Measurements from ENCODE around the gene SLC22A31.

The SLC22A31 gene

DNA sequence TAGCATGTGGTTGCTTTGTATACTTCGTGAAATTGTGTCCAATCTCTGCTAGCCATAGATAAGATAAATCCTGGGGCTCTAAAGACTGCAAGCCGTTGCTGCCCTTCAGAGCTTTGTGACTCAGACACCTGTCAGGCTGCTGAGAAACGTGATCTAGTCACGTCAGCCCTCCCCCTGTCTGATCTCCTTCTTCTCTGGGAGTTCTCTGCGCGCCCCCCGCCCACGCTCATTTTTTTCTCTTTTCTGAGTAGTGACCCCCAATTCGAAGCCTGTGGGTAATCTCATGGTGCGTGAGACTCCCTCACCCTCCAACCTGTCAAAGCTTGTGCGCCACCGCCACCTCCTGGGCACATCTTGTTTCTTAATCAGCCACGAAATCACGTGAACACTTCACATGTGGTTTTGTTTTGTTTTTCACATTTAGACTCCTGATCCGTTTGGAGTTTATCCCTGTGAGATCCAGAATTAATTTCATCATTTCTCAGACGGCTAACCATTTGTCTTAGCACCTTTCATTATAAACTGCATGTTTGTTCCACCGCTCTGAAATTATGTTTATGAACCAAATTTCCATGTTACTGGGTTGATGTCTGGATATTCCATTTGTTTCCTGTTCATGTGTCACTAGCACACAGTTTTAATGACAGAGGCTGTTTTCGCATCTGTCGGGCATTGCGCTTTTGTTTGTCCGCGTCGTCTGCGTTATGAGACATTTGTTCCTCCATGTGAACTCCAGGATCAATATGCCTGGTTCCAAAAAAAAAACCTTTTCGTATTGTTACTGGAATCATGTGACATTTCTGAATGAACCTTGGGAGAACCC is 16.2 kb upstream of the SLC22A31 start:
- peak; percentile 93 for DNase-seq

DNA sequence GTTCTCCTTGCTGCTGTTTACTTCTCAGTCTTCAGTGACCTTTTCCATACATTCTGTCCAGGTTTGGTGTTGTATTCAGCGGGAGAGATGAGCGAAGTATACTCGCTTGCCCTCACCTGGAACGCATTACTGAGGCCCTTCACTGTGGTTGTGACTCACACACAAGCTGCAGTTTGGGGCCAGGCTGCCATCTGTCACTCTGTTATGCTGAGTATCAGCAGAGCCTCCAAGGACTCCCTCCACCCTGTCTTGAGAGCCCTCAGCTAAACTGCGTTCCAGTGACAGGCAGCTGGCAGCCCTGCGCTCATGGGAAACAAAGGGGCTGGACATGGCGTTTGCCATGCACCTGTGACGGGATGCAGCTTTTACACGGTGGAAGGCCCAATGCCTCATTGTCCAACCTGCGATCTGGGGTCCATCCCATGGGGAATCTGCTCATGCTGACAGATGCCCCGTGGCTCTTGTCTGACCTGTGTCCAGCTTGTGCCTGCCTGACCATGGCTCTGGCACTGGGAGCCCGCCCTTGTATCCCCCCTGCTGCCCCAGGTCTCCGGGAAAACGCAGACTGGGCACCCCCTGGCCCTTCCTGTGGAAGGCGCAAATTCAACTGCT is 10.7 kb upstream of the SLC22A31 start:
- no peak for DNase-seq

DNA sequence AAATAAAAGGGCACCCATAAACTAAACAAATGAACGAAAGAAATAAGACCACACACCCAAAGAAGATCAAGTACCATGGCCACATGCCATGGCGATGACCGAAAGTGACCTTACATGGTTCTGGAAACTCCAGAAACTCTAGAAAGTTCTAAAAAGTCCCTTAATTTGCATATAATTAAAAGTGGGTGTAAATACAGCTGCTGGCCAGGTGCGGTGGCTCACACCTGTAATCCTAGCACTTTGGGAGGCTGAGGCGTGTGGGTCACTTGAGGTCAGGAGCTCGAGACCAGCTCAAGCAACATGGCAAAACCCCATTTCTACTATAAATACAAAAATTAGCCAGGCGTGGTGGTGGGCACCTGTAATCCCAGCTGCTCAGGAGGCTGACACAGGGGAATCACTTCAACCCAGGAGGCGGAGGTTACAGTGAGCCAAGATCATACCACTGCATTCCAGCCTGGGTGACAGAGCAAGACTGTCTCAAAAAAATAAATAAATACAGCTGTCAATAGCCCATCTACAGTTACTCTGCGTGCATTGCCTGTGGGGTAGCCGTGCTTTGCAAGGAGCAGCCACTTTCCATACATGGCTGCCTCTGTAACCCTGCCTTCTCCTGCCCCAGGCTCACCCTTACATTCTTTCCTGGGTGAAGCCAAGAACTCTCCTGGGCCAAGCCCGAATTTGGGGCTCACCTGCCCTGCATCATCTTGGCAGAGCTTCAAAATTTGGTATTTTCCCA is 10.0 kb upstream of the SLC22A31 start:
- no peak for DNase-seq

DNA sequence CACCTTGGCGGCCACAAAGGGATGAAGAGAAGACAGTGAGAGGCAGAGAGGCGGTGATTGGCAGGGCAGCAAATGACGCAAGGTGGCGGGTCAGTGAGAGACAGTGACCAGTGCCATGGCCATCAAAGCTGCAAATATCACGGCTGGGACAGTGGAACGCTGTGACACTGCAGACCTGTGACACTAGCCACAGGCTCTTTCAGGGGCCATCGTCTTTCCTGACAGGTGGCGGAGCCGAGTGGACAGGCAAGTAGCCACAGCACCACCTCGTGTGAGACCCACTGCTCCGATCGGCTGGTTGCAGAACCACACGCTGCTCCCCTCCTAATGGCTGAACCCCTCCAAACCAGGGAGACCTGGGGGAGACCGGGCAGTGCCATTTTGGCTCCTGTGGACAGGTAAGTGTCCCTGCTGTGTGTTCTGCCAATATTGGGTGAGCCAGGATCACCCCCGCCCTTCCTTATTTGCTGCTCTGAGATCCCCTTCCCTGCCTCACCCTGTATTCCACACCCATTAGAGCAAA is 9.2 kb upstream of the SLC22A31 start:
- no peak for DNase-seq

DNA sequence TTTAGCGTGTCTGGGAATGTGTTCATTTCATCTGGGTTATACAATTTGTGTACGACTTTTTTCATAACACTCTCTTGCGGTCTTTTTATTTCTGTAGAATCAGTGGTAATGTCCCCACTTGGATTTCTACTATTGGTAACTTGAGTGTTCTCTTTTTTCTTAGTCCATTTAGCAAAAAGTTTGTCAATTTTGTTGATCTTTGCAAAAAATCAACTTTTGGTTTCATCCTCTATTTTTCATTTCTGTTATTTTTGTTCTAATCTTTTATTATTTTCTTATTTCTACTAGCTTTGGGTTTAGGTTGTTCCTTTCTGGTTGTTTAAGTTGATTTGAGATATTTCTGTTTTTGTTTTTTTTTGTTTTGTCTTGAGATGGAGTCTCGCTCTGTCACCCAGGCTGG is 7.7 kb upstream of the SLC22A31 start:
- no peak for DNase-seq

DNA sequence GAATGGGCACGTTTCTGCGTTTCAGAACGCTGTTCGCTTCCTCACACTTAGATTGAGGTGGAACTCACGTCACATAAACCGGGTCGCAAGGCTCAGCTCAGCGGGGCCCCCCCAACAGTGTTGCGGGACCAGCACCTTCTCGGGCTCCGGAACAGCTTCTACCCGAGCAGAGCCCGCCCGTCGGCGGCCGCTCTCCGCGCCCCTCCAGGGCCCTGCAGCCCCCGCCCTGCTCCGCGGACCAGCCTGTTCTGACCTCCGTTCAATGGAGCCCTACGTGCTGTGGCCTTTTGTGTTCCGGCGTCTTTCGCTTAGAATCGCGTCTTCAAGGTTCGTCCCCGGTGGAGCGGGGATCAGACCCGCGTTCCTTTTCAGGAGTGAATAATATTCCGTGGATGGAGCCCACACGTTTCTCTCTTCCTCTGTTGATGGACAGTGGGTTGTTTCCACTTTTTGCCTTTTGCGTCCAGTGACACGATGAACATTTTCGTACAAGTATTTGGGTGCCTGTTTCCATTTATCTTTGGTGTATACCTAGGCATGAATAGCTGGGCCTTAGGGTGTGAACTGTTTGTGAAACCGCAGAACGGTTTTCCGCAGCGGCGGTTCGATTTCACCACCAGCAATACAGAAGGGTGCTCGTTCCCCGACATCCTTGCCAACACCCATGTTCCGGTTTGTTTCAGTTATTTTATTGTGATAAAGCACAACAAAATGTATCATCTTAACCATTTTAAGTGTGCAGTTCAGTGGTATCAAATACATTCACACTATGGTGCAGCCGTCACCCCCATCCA is 2.3 kb upstream of the SLC22A31 start:
- DNase-seq = no peak

DNA sequence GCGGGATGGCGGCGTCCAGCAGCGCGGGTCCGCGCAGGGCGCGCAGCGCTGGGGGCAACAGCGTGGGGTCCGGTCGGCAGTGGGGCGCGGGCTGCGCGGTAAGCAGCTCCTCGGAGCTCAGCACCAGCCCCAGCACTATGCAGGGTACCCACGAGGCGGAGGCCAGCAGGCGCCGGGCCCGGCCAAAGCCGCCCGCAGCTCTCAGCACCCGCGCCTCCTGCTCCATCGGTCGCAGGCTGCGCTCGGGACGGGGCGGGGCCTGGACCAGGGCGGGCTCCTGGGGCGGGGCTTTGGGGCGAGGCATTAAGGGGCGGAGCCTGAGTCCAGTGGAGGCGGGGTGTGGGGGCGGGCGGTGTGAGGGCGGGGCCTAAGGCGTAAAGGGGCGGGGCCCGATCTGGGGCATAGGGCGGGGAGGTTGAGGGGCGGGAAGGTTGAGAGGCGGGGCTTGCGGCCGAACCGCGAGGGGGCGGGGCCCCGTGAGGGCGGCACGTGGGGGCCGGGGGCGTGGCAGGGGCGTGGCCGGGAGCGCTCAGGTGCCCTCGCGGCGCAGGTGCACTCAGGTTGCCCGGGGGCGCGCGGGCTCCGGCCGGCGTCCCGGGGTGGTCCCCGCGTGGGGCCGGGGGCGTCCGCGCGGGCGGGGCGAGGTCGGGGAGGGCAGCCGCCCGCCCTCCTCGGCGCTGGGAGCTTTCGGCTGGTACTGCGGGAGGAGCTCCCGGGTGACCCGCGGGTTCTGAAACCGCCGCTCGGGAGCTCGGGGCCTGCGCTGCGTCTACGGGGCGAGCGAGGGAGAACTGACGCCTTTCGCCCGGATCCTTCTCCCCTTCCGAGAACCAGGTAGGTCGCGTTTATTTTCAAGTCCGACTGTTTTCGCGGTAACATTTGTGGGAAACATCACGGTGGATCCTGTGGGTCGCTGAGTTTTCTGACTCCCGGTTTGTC is 1.4 kb upstream of the SLC22A31 start:
- peak; percentile 89 for DNase-seq

DNA sequence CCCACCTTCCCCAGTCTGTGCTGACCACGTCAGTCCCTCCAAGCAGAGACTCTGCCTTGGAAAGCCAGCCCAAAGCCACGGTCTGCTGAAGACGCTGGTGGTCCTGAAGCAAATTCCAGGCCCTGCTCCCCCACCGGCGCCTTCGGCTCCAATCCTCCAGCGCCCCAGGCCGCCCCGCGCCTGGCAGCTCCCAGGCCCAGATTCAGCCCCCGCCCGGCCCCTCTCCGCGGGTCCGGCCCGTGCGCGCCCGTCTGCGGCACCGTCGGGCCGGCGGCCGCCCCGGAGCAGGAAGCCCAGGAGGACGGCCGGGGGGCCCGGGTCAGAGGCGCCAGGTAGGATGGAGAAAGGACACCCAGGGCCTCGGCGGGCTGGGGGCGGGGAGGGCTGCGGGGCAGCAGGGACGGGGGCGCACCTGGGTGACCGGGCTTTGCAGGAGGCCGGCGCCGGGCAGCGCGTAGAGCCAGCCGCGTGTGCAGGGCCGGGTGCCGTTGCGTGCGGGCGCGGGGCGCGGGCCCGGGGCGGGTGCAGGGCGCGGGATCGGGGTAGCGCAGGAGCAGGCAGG is 594 bp upstream of the SLC22A31 start:
- no peak for DNase-seq

DNA sequence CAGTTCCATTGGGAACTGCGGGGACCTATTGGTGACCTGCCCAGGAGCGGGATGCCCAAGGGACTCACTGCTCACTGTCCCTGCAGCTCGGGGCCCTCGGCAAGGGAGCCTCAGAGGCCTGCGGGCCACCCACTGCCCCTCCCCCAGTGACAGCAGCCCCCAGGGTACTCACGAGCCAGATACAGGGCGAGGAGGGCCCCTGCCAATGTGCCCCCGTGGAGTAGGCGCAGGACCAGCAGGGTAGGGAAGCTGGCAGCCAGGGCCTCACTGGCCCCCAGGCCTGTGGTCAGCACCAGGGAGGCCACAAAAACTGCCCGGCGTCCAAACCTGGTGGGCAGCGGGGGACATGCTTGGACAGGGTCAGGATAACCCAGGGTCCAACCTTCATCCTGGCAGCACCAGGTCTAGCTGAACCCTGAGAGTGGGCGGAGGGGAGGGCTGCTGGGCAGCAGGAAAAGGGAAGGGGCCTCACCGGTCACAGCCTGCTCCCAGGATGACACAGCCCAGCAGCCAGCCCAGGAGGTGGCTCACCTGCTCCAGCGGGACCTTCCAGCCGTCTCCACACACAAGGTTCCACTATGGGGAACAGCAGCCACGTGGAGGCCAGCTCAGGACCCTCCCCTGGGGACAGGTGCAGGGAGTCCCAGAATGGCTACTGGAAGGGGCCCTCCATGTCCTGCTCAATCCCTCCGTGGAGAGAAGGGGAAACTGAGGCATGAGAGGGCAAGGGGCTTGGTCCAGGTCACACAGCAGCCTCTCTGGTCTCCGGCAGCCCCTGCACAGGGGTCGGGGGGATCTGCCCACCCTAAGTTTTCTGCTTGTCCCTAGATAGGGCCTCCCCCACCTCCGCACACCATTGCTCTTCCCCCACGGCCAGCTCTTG is 855 bp downstream of the SLC22A31 start:
- DNase-seq = no peak

DNA sequence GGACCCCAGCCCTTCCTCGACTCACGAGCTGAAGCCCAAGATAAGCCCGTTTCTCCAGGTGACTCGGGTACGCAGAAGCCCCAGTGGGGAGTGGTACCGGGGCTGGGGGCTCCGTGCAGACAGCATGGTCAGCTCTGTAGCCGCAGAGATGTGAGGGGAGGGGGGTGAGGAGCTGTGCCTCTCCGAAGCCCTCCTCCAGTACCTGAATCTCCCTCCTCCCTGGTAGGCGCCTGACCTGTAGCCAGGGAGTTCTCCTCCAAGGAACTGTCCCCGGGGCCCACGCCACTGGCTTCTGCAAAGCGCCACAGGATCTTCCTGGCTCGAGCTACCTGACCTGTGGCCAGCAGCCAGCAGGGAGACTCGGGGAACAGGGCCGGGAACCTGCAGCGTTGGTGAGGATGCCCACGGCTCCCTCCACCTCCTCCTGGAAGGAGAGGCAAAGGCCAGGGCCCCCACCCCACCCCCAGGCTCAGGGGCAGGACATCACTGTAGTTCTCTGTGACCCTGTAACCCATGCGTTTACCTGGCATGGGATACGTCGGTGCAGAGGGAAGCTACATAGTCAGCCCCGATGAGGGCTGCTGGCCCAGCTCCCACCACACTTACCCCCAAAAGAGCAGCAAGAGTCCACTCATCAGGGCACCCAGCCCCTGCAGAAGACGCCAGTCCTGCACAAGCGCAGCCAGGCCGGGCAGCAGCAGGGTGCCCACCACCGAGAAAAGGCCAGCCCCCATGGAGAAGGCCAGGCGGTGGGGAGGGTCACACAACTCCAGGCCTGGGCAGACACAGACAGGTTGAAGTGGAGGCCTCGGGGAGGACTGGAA is 1.7 kb downstream of the SLC22A31 start:
- DNase-seq = no peak

DNA sequence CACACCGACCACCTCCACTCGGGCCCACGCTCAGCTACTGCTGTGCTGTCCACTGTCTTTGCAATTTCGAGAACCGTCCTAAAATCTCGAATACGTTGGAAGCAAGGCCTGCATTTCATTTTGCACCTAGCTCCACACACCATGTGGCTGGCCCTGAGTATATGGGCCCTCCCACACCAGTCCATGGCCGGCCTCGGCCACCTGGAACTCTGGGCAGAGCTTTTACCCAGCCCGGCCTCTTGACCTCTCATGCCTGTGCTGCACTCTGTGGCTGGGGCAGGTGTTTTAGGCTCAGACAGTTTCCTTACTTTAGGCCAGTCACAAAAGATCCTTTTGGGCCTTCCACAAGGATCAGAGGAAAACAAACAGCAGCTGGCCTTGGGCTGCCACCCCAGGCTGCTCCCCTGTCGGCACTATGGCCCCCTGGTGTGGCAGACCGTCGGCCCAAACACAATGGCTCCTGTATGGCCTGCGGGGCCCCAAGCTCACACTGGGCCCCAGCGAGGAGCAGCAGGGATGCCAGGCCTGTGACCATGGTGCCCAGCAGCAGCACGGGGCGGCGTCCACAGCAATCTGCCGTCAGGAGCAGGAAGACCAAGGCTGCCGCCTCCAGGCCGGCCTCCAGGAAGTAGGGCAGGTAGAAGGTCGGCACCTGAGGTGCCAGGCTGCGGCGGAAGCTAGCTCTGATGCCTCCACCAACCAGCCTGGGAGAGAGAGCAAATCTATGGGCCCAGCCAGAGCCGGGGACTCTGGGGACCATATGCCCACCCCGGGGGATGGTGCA is 2.5 kb downstream of the SLC22A31 start:
- no peak for DNase-seq

DNA sequence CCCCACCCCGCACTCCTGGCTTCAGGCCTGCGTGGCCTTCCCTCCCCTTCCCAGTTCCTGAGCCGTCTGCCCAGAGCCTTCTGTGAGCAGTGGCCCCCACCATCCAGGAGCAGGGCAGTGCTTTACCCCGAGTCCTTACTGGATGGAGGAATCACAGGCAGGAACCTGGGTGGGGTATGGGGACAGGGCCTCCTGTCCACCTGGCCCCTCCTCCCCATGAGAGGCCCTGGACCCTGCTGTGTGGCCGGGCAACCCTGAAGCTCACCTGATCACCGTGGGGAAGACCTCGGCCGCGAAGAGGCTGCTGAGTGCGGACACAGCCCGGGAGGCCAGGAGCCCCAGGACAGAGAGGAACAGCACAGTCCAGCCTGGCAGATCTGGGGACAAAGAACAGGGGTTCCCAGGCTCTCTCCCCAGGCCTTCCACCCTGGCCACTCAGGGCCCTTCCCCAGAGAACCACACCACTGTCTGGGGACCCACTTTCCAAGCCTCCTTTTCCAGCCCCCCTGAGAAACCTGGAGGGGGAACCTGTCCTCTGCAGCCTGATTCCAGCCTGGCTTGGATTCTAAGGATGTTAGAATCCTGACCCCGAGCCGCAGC is 3.2 kb downstream of the SLC22A31 start:
- no peak for DNase-seq

DNA sequence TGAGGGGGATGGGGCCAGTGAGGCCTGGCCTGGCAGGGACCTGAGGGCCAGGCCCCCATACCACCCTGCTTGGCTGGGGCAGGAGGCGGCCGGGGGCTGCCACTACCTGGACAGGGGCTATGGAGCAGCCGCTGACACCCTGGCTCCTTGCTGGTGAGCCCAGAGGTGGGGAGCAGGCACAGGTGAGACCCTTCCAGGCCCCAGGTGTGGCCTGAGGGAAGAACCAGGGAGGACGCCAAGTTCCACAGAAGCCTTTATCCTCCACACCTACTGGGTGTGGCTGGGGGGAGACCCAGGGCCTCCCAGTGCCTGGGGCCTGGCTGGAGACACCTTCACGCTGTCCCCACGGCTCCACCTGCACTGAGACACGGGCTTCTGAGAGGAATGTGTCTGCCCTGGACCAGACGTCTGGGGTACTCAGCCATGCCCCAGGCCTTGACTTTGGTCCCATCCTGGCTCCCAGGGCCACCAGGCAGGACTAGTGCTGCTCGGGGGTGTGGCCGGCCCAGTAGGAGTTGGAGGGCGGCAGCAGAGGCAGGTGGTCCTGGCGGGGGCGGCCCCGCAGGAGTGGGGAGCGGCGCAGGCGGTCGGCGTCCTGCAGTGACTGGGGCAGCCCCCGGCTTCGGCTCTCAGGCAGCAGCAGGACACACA is 4.7 kb downstream of the SLC22A31 start:
- no peak for DNase-seq

DNA sequence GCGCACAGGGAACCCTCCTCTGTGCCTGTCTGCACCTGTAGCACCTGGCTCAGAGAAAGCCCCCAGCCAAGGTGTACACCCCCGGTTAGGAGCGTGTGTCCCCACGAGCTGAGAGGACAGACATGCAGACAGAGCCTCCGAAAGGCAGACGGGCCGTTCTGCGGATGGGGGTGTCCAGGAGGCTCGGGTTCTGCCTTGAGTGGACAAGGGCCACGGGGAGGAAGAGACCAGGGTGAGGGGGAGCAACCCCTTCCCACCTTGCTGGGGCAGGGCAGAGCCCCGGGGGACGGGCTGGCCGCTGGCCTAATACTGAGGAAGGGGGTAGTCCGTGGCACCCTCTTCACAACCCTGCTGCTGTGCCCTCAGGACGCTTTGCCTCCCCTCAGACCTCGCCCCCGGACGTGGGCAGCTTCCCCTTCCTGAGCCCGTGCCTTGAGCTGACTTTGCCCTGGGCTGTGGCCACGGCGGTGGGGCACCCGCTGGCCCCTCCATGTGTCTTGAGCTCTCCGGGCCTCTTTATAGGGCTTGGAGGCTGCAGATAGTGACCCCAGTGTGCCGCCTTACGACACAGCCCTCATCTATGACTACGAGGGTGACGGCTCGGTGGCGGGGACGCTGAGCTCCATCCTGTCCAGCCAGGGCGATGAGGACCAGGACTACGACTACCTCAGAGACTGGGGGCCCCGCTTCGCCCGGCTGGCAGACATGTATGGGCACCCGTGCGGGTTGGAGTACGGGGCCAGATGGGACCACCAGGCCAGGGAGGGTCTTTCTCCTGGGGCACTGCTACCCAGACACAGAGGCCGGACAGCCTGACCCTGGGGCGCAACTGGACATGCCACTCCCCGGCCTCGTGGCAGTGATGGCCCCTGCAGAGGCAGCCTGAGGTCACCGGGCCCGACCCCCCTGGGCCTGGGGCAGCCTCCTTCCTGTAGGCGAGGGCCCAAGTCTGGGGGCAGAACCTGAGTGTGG is 5.7 kb downstream of the SLC22A31 start:
- DNase-seq = no peak

DNA sequence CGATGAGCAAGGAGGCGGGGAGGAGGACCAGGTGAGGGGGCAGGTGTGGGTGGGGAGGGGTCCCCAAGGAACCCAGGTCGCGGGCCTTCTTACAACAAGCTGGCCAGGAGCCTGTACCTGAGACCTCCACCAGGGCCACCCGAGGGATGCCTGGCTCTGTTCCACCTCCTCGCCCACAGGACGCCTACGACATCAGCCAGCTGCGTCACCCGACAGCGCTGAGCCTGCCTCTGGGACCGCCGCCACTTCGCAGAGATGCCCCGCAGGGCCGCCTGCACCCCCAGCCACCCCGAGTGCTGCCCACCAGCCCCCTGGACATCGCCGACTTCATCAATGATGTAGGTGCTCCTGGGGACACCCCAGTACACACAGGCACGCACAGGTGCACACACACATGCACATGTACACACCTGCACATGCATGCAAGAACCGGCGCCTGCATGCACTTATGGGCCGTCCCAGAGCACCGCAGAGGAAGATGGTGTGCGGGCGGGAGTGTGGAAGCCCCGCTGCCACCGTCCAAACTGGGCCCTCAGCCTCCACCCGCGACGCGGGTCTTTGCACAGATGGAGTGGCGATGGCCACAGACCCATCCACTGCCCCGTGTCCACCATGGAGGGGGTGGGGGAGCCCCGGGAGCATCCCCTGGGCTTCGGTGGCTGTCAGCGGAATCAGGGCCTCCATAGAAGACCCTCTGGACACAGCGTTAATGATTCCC is 6.6 kb downstream of the SLC22A31 start:
- DNase-seq = peak; percentile 64
